Neural cell (in vitro differentiated cells): Measurements from ENCODE around the gene VPREB1. TPM values are rescaled to one million over a fixed set of nuclear protein-coding genes. Genes with fewer than 3 reads are reported as not detected.

Experiments used
- H2AFZ ChIP-seq: fragments of 200-600, 300-800 bp; sonication (generic), shearing (Covaris generic); 2 replicates; pipeline ENCODE4 v1.6.0; 2014; ENCODE audit warnings: low read depth, mild to moderate bottlenecking, antibody characterized with exemption, low read length, moderate library complexity
- H3F3A ChIP-seq: fragments of 200-600 bp; shearing (Covaris generic); 2 replicates; pipeline ENCODE4 v1.6.1; 2016; ENCODE audit warnings: mild to moderate bottlenecking, moderate library complexity, mixed read lengths, antibody characterized with exemption, low read length; ENCODE audit not compliant: insufficient read depth, poor library complexity, severe bottlenecking
- H3K27ac ChIP-seq: fragments of 200-600, 300-800 bp; sonication (generic), shearing (Covaris generic); 2 replicates; pipeline ENCODE4 v1.5.1; 2014; ENCODE audit warnings: mild to moderate bottlenecking, low read length, moderate library complexity
- H3K27me3 ChIP-seq: fragments of 300-800, 200-600 bp; sonication (generic), shearing (Covaris generic); 2 replicates; pipeline ENCODE4 v1.6.0; 2014; ENCODE audit warnings: mild to moderate bottlenecking, low read depth, low read length, moderate library complexity; ENCODE audit not compliant: insufficient read depth
- H3K36me3 ChIP-seq: fragments of 300-800, 200-600 bp; sonication (generic), shearing (Covaris generic); 2 replicates; pipeline ENCODE4 v1.5.1; 2014; ENCODE audit warnings: mild to moderate bottlenecking, antibody characterized with exemption, low read length, moderate library complexity; ENCODE audit not compliant: insufficient read depth
- H3K4me2 ChIP-seq: fragments of 300-800, 200-600 bp; sonication (generic), shearing (Covaris generic); 2 replicates; pipeline ENCODE4 v1.6.0; 2014; ENCODE audit warnings: mild to moderate bottlenecking, low read length
- H3K4me3 ChIP-seq: fragments of 300-800, 200-600 bp; sonication (generic), shearing (Covaris generic); 2 replicates; pipeline ENCODE4 v1.5.1; 2014; ENCODE audit warnings: mild to moderate bottlenecking, low read length, moderate library complexity
- H3K79me2 ChIP-seq: fragments of 200-600 bp; shearing (Covaris generic); replicated peaks from 2 replicates; pipeline ENCODE4 v1.6.0; 2014; ENCODE audit warnings: mild to moderate bottlenecking, low read length, moderate library complexity; ENCODE audit not compliant: insufficient read depth
- H3K9ac ChIP-seq: fragments of 300-800, 200-600 bp; sonication (generic), shearing (Covaris generic); 2 replicates; pipeline ENCODE4 v1.6.1; 2016; ENCODE audit warnings: mild to moderate bottlenecking, low read length, mixed read lengths
- H3K9me2 ChIP-seq: fragments of 200-600 bp; shearing (Covaris generic); 2 replicates; pipeline ENCODE4 v1.6.1; 2016; ENCODE audit warnings: mild to moderate bottlenecking, low read length, mixed read lengths; ENCODE audit not compliant: insufficient read depth
- H3K9me3 ChIP-seq: fragments of 200-600, 300-800 bp; sonication (generic), shearing (Covaris generic); 2 replicates; pipeline ENCODE4 v1.6.1; 2016; ENCODE audit warnings: mild to moderate bottlenecking, mixed run types, low read length, moderate library complexity, mixed read lengths
- H4K20me1 ChIP-seq: fragments of 200-600 bp; shearing (Covaris generic); 2 replicates; pipeline ENCODE4 v1.6.1; 2016; ENCODE audit warnings: mild to moderate bottlenecking, mixed run types; ENCODE audit not compliant: insufficient read depth
- CTCF ChIP-seq: fragments of 450-650 bp; IDR thresholded peaks from 2 replicates; pipeline ENCODE4 v1.5.1; 2014; ENCODE audit warnings: antibody characterized with exemption, mild to moderate bottlenecking, moderate library complexity; ENCODE audit not compliant: poor library complexity, severe bottlenecking
- EP300 ChIP-seq: fragments of 450-650 bp; conservative IDR thresholded peaks from 2 replicates; pipeline ENCODE4 v1.6.1; 2014; ENCODE audit warnings: antibody characterized with exemption, mild to moderate bottlenecking, moderate library complexity; ENCODE audit not compliant: poor library complexity, severe bottlenecking
- EZH2 ChIP-seq: fragments of 200-600, 300-800 bp; shearing (Covaris generic), sonication (generic); IDR thresholded peaks from 2 replicates; pipeline ENCODE4 v1.6.1; 2014; ENCODE audit warnings: antibody characterized with exemption, low read length, borderline replicate concordance, mild to moderate bottlenecking; ENCODE audit not compliant: insufficient read depth, poor library complexity, severe bottlenecking
- MXI1 ChIP-seq: fragments of 450-650 bp; conservative IDR thresholded peaks from 2 replicates; pipeline ENCODE4 v1.6.1; 2014; ENCODE audit warnings: antibody characterized with exemption, mild to moderate bottlenecking; ENCODE audit not compliant: poor library complexity, severe bottlenecking
- POLR2AphosphoS5 ChIP-seq: IDR thresholded peaks from 2 replicates; pipeline ENCODE4 v1.6.1; 2012
- RAD21 ChIP-seq: fragments of 450-650 bp; conservative IDR thresholded peaks from 2 replicates; pipeline ENCODE4 v1.6.1; 2014; ENCODE audit warnings: antibody characterized with exemption, mild to moderate bottlenecking, moderate library complexity
- REST ChIP-seq: IDR thresholded peaks from 2 replicates; pipeline ENCODE4 v1.6.1; 2012; ENCODE audit warnings: borderline replicate concordance
- SMC3 ChIP-seq: fragments of 450-650 bp; conservative IDR thresholded peaks from 2 replicates; pipeline ENCODE4 v1.6.1; 2014; ENCODE audit warnings: antibody characterized with exemption, mild to moderate bottlenecking, moderate library complexity; ENCODE audit not compliant: poor library complexity
- TAF1 ChIP-seq: IDR thresholded peaks from 2 replicates; pipeline ENCODE4 v1.6.1; 2012; ENCODE audit warnings: low read depth
- polyA plus RNA-seq: library from polyadenylated mRNA; depleted of rRNA; stranded (reverse); fragments of >200 nt; gene quantifications from 2 replicates; pipeline ENCODE4 v1.2.3, GENCODE V29; 2014

The VPREB1 gene
- polyA plus RNA-seq, 1 donor from 2014 or later, result not detected

GRCh38 chr22:22214819-22215329 lies 29.7 kb upstream of the VPREB1 start:
- H3K36me3 ChIP-seq, result no peaks in the 10 kb centered on the region
- H3K4me3 ChIP-seq, result no peak overlapping the region
- H3K9me2 ChIP-seq, result no peaks in the 10 kb centered on the region
- H3K9me3 ChIP-seq, result no peaks in the 10 kb centered on the region
- H3K27ac ChIP-seq, result no peak overlapping the region
- H4K20me1 ChIP-seq, result no peaks in the 10 kb centered on the region
- H3K79me2 ChIP-seq, result no peaks in the 10 kb centered on the region
- no peaks in the 10 kb centered on the region for H3F3A ChIP-seq
- H3K27me3 ChIP-seq, result peaks cover 50% of the 10 kb centered on the region
- H2AFZ ChIP-seq, result no peak overlapping the region
- no peak overlapping the region for H3K9ac ChIP-seq
- TF ChIP-seq CTCF, result no peak
- TF ChIP-seq SMC3, result no peak
- TF ChIP-seq MXI1, result no peak
- no peak for TF ChIP-seq EZH2
- no peak for TF ChIP-seq EP300
- no peak for TF ChIP-seq REST
- TF ChIP-seq TAF1, result no peak
- no peak for TF ChIP-seq POLR2AphosphoS5
- no peak for TF ChIP-seq RAD21
- H3K4me2 ChIP-seq, result no peak overlapping the region

- no peak overlapping the region for H3K9ac ChIP-seq
- no peak overlapping the region for H3K4me3 ChIP-seq
- no peak overlapping the region for H3K4me2 ChIP-seq
- H3F3A ChIP-seq, result no peaks in the 10 kb centered on the region
- H2AFZ ChIP-seq, result no peak overlapping the region
- TF ChIP-seq MXI1, result no peak
- TF ChIP-seq RAD21, result no peak
- TF ChIP-seq POLR2AphosphoS5, result no peak
- no peak for TF ChIP-seq CTCF
- TF ChIP-seq TAF1, result no peak
- peaks cover 45% of the 10 kb centered on the region for H3K27me3 ChIP-seq
- H3K9me3 ChIP-seq, result no peaks in the 10 kb centered on the region
- H3K79me2 ChIP-seq, result no peaks in the 10 kb centered on the region
- H4K20me1 ChIP-seq, result no peaks in the 10 kb centered on the region
- no peaks in the 10 kb centered on the region for H3K9me2 ChIP-seq
- H3K27ac ChIP-seq, result no peak overlapping the region
- H3K36me3 ChIP-seq, result no peaks in the 10 kb centered on the region
These were observed 28.7 kb upstream of the VPREB1 start for GRCh38 chr22:22215659-22216449.
